Nephron progenitor cell (in vitro differentiated cells): ENCODE data around the gene SCD.
"Not testable (repeated sequence)": the region's sequence is repeated elsewhere in the genome, so short reads cannot be mapped to it uniquely, and the experiment has no call there.

Experiments used
- DNase-seq: peaks from one replicate; pipeline ENCODE4 v3.0.0; 2021
- H3K27ac Mint-ChIP-seq: 2 replicates; pipeline ENCODE4 v1.8.0; 2021; ENCODE audit warnings: mild to moderate bottlenecking, moderate library complexity, mixed read lengths
- H3K27me3 Mint-ChIP-seq: 2 replicates; pipeline ENCODE4 v1.8.0; 2021; ENCODE audit warnings: mild to moderate bottlenecking, low read depth, mixed read lengths; ENCODE audit not compliant: poor library complexity
- H3K36me3 Mint-ChIP-seq: 2 replicates; pipeline ENCODE4 v1.8.0; 2021; ENCODE audit warnings: low read depth, mixed read lengths
- H3K4me1 Mint-ChIP-seq: 2 replicates; pipeline ENCODE4 v1.8.0; 2021; ENCODE audit warnings: mixed read lengths
- H3K4me3 Mint-ChIP-seq: 2 replicates; pipeline ENCODE4 v1.8.0; 2021; ENCODE audit warnings: mild to moderate bottlenecking, moderate library complexity, mixed read lengths
- H3K9me3 Mint-ChIP-seq: 2 replicates; pipeline ENCODE4 v1.8.0; 2021; ENCODE audit warnings: mild to moderate bottlenecking, moderate library complexity, mixed read lengths
- TF ChIP-seq, protein P1 (sequence below): fragments of 200-600 bp; sonication (generic); IDR thresholded peaks from 2 replicates; pipeline ENCODE4 v1.5.0; 2021; ENCODE audit warnings: antibody characterized with exemption

The SCD gene

DNA sequence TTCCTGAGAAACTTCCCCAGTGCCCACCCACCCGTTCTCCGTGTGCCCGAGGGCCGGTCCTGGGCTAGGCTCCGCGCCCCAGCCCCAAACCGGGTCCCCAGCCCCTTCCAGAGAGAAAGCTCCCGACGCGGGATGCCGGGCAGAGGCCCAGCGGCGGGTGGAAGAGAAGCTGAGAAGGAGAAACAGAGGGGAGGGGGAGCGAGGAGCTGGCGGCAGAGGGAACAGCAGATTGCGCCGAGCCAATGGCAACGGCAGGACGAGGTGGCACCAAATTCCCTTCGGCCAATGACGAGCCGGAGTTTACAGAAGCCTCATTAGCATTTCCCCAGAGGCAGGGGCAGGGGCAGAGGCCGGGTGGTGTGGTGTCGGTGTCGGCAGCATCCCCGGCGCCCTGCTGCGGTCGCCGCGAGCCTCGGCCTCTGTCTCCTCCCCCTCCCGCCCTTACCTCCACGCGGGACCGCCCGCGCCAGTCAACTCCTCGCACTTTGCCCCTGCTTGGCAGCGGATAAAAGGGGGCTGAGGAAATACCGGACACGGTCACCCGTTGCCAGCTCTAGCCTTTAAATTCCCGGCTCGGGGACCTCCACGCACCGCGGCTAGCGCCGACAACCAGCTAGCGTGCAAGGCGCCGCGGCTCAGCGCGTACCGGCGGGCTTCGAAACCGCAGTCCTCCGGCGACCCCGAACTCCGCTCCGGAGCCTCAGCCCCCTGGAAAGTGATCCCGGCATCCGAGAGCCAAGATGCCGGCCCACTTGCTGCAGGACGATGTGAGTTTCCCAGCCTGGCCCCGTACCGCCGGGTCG lies at the start of gene SCD:
Gene SCD (plus strand): TSS at position 469 of the 803 bp plus-strand sequence. CDS start 272 bp downstream, at position 741.
- H3K27me3 Mint-ChIP-seq: peaks cover 5% of the 10 kb centered on the region
- H3K27ac Mint-ChIP-seq: peak within 1 kb of the TSS; percentile 99
- no peaks in the 10 kb centered on the region for H3K9me3 Mint-ChIP-seq
- peak within 1 kb of the TSS; percentile 98 for H3K4me3 Mint-ChIP-seq
- H3K4me1 Mint-ChIP-seq: peaks cover 79% of the 10 kb centered on the region
- H3K36me3 Mint-ChIP-seq: peaks cover 41% of the 10 kb centered on the region
- DNase-seq: peak; percentile 88
- TF ChIP-seq, protein P1, sequence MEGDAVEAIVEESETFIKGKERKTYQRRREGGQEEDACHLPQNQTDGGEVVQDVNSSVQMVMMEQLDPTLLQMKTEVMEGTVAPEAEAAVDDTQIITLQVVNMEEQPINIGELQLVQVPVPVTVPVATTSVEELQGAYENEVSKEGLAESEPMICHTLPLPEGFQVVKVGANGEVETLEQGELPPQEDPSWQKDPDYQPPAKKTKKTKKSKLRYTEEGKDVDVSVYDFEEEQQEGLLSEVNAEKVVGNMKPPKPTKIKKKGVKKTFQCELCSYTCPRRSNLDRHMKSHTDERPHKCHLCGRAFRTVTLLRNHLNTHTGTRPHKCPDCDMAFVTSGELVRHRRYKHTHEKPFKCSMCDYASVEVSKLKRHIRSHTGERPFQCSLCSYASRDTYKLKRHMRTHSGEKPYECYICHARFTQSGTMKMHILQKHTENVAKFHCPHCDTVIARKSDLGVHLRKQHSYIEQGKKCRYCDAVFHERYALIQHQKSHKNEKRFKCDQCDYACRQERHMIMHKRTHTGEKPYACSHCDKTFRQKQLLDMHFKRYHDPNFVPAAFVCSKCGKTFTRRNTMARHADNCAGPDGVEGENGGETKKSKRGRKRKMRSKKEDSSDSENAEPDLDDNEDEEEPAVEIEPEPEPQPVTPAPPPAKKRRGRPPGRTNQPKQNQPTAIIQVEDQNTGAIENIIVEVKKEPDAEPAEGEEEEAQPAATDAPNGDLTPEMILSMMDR: no peak

DNA sequence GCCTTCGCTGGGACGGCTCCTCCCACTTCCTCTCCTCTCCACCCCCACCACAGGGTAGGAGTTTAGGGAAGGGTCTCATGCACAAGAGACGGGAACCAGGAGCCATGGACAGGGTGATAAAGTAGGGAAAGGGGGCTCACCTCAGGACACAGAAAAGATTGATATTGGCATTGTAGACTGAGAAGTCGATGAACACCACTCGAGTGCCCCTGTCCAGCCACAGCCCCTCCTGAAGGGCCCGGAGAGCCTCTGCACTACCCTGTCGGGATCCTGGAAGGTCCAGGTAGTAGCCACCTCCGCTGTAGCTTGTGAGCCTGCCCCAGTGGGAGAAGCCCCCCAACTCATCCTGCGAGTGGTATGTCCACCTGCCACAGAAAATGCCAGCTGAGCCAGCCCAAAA lies 49.8 kb upstream of the SCD start:
- H3K27ac Mint-ChIP-seq: no peak overlapping the region
- peaks cover 6% of the 10 kb centered on the region for H3K9me3 Mint-ChIP-seq

DNA sequence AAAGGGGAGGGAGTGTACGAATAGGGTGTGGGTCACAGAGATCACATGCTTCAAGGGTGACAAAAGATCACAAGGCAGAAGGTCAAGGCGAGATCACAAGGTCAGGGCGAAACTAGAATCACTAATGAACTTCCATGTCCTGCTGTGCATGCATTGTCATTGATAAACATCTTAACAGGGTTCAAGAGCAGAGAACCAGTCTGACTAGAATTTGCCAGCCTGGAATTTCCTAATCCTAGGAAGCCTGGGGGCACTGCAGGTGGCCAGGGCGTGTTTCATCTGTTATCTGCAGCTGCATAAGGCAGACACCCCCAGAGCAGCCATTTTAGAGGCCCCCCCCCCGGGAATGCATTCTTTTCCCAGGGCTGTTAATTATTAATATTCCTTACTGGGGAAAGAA lies 45.9 kb upstream of the SCD start:
- peaks cover 25% of the 10 kb centered on the region for H3K27me3 Mint-ChIP-seq
- not testable (repeated sequence) for H3K36me3 Mint-ChIP-seq, H3K9me3 Mint-ChIP-seq, DNase-seq, H3K4me1 Mint-ChIP-seq, H3K4me3 Mint-ChIP-seq, H3K27ac Mint-ChIP-seq

More for the DNA sequence above, 49.8 kb upstream of the SCD start:
- H3K36me3 Mint-ChIP-seq: no peaks in the 10 kb centered on the region
- TF ChIP-seq, protein P1: no peak
- peaks cover 30% of the 10 kb centered on the region for H3K27me3 Mint-ChIP-seq
- H3K4me3 Mint-ChIP-seq: no peak overlapping the region
- peaks cover 9% of the 10 kb centered on the region for H3K4me1 Mint-ChIP-seq
- no peak for DNase-seq

DNA sequence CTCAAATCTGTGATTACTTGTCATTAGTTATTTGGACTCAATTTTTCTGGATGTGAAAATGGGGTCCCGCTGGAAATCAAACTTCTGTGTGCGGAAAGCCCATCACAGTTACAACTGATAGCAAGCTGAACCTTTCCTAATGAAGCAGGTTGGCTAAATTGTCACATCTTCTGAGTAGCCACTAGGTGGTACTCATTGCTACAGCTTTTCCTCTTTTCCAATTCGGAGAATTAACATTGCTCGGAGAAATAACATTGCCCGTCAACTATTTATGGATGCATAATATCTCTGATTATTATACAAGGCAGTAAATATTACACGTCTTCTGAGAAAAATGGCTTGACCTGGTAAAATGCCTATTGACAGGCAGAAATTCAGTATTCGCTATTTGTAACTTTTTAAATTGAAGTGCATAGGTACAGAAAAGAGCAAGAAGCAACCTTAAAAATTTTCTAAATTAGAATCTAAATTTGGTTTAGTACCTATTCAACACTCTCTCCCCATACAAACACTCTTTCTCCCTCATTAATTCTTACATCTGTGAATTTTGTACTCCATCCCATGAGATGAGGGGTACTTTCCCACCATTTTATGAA lies 43.2 kb upstream of the SCD start:
- H3K36me3 Mint-ChIP-seq: no peaks in the 10 kb centered on the region
- no peak for DNase-seq
- H3K27me3 Mint-ChIP-seq: peaks cover 43% of the 10 kb centered on the region
- TF ChIP-seq, protein P1: peak; percentile 59
- no peak overlapping the region for H3K27ac Mint-ChIP-seq
- H3K4me3 Mint-ChIP-seq: no peak overlapping the region
- peaks cover 9% of the 10 kb centered on the region for H3K4me1 Mint-ChIP-seq
- H3K9me3 Mint-ChIP-seq: peaks cover 6% of the 10 kb centered on the region

DNA sequence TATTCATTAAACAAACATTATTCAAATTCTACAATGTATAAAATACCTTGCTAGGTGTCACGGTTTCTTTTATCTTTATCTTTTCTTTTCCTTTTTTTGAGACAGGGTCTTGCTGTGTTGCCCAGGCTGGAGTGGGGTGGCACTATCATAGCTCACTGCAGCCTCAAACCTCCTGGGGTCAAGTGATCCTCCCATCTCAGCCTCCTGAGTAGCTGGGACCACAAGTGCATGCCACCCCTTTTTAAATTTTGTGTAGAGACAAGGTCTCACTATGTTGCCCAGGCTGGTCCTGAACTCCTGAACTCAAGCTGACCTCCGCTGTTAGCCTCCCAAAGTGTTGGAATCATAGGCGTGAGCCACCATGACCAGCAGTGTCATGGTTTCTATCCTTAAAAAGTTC lies 42.6 kb upstream of the SCD start:
- TF ChIP-seq, protein P1: no peak
- H3K9me3 Mint-ChIP-seq: peaks cover 6% of the 10 kb centered on the region
- no peaks in the 10 kb centered on the region for H3K36me3 Mint-ChIP-seq
- H3K27ac Mint-ChIP-seq: no peak overlapping the region
- peaks cover 40% of the 10 kb centered on the region for H3K27me3 Mint-ChIP-seq
- H3K4me1 Mint-ChIP-seq: peaks cover 5% of the 10 kb centered on the region
- no peak overlapping the region for H3K4me3 Mint-ChIP-seq
- DNase-seq: no peak

GRCh38 chr10:100306861-100307260 lies 40.2 kb upstream of the SCD start:
- H3K4me3 Mint-ChIP-seq: no peak overlapping the region
- no peak for DNase-seq
- no peaks in the 10 kb centered on the region for H3K9me3 Mint-ChIP-seq
- TF ChIP-seq, protein P1: no peak
- H3K4me1 Mint-ChIP-seq: no peaks in the 10 kb centered on the region
- H3K27ac Mint-ChIP-seq: no peak overlapping the region
- H3K36me3 Mint-ChIP-seq: no peaks in the 10 kb centered on the region
- peaks cover 49% of the 10 kb centered on the region for H3K27me3 Mint-ChIP-seq
